ENCODE results near the gene LYPD6B.

Gene LYPD6B

GRCh38 chr2:149080971-149081370 is 42.5 kb downstream of the LYPD6B start:
- DNase-seq: peak; percentile 9

DNA sequence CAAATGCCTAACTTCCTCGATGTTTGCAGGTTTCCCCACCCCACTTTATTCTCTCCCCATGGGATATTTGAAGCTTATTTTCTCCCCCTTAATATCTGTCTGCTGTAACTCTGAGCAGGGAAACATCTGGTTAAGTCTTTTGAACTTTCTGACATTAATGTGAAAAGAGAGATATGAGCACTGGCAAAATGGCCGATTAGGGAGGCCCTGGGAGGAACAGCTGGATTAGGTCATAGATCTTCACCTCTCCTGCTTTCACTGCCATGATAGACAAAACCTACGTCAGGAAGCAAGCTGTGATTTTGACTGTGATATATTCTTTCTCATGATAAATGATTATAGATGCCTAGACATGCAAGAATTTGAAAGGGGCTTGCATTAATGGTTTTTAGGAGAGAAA is 43.6 kb downstream of the LYPD6B start:
- DNase-seq: peak; percentile 23

DNA sequence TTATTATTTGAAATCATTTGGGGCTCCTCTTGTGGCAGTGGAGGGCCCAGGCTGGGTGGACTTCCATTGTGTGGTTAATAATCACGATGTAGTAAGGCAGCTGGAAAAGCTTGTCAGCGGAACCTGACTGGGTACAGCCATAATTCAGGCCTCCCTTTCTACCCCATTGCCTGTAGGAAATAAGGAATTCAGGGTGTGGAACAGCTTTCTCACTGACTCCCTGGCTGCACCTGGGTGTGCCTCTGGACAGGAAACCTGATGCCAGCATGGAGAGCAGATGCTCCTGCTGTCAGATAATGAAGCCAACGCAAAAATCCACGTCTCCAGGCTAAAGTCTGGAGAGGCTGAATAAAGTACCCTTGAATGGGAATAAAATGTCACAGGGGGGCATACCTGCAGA is 44.2 kb downstream of the LYPD6B start:
- DNase-seq: no peak

DNA sequence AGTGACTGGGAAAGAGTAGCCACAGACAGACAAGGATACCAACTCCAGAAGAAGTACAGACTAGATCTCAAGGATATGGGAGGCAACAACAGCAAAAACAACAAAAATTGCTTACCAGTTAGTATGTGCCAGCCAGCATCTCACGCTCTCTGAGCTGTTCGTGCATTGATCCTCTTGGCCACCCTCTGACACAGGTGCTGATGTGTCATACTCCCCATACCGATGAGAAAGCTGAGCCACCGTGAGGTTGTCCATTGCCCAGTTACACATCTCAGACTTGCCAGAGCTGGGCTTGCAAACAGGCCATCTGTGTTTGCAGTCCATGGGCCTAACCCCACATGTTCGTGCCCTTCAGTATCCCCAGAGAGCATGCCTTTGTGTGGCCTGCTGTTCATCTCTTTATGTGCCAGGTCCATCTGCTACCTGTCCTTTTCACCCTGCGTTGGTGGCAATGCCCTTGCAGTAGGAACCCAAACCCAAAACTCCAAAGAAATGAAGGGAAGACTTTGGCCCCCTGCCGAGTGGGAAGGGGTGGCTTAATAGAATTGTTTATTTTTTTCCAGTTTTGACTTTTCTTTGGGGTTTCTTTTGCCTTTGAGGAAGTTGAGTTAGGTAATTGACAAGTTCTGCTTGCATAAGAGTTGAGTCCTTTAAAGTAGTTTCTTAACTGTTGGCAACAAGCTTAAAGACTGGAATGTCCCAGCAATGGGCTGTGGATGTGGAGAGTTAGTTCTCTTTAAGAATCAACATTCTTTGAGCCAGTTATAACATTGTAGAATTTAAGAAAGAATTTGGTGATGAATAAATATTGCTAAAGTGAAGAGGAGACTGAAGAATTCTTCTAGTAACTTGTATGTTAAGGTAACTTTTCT is 46.7 kb downstream of the LYPD6B start:
- DNase-seq: peak; percentile 83

DNA sequence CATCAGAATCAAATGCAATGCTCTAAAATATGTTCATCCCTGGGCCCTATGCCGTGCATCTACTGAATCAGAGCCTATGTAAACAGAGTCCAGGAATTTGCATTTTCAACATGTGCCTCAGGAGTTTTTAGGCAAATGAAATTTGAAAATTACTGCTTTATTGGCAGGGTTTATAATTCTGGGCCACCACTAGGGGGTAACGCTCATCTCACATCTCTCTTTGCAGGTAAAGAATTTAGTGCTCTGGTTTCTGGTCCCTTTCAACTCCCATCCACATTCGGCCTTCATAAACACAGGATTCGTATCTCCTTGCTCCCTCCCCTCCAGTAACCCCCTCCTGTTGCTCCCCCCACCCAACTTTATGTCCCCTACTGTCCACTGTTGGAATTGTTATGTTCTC is 49.3 kb downstream of the LYPD6B start:
- no peak for DNase-seq

- peak; percentile 15 for DNase-seq
Measured at GRCh38 chr2:149089068-149089467, 50.6 kb downstream of the LYPD6B start.

- DNase-seq: no peak
Measured at GRCh38 chr2:149090706-149091105, 52.2 kb downstream of the LYPD6B start.

DNA sequence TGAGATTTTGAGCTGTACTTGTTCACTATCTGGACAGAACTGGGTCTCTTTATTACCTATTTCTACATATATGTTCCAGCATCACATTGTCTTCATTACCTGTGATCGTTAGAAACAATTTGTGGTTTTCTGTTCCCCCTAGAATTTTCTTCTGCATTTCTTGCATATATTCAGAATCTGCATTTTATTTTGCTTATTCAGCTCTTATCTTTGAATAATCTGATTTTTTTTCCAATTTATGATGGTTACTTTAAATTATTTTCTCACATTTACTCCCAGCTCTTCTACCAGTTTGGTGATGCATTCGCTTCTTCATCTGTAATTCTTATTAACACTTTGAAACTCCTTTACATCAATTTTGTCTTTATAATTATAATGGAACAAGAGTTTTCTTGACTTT is 55.1 kb downstream of the LYPD6B start:
- no peak for DNase-seq

- DNase-seq: no peak
Measured at GRCh38 chr2:149094217-149095015, 55.9 kb downstream of the LYPD6B start.

GRCh38 chr2:149098701-149099100 is 60.2 kb downstream of the LYPD6B start:
- DNase-seq: no peak

GRCh38 chr2:149099298-149099697 is 60.8 kb downstream of the LYPD6B start:
- DNase-seq: no peak

DNA sequence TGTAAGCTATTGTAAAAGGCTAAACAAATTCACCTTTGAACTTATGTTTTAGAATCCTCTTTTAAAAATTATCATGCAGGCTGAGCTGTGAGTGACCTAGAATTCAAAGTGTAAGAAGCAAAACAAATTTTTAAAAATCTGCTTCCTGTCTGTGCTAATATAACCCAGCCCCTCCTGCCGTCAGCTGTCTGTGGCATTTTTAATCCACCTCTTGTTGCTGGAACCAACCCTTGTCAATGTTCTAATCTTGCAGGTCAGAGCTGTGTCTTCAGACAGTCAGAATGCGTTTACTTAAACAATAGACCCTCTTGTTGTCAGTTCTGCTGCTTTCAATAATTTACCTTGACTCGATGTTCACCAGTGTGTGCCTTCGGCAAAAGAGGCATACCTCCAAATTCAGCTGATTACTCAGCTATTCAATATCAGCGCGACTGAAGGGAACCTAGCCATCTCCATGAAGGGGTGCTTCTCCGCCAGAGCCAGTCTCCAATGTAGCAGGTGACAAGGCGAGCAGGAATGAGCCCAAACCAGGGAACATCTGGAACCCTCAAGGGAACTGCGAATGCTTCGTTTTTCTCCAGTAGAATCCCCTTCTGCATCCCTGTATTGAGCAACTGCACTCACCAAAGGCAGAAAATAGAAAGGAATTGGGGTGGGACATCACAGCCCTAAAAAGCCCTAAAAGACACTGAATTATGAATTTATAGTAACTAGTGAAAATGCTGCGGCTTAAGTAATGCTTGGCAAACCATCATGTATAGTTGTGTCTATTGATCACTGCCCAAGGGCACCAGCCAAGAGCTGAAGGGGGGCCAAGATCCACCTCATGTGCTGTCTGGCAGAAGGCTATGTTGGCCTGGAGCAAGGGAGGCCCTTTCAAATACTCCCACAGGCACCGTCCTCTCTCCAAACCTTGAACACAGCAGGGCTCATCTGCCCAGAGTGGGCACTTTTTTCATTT is 62.5 kb downstream of the LYPD6B start:
- no peak for DNase-seq

GRCh38 chr2:149101818-149102217 is 63.3 kb downstream of the LYPD6B start:
- no peak for DNase-seq

DNA sequence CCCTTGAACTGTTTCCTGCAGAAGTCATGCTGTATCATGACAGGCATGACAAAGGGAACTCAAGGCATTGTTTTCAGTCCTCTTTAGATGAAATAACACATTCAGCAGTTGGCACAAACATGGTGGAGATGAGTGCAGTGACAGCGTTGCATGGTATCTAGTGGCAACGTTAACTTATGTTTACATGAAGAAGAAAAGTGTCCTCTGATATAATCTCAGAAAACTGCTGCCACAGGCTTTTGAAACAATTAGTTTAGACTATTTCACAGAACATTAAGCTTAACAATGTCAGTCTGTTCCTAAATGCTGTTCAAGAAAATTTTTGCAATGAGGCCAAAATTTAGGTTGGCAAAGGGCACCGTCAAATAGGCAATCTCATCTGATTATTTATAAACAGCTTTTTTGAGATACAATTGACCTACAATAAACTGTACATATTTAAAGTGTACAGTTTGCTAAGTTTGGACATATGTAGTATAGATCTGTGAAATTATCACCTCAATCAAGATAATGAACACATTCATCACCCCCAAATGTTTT is 64.7 kb downstream of the LYPD6B start:
- no peak for DNase-seq

DNA sequence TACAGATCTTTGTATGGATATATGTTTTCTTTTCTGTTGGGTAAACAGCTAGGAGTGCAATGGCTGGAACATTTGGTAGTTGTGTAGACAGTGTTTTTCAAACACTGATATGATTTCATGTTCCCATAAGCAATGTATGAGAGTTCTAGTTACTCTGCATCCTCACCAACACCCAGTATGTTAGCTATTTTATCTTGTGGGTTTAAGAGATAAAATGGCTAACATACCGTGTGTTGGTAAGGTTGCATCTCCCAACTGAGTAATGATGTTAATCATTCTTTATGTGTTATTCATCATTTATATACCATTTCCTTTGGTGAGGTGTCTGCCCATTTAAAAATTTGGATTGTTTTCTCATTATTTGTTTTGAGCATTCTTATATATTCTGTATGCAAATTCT is 65.7 kb downstream of the LYPD6B start:
- no peak for DNase-seq

- DNase-seq: no peak
Measured at GRCh38 chr2:149112068-149112467, 73.6 kb downstream of the LYPD6B start.

DNA sequence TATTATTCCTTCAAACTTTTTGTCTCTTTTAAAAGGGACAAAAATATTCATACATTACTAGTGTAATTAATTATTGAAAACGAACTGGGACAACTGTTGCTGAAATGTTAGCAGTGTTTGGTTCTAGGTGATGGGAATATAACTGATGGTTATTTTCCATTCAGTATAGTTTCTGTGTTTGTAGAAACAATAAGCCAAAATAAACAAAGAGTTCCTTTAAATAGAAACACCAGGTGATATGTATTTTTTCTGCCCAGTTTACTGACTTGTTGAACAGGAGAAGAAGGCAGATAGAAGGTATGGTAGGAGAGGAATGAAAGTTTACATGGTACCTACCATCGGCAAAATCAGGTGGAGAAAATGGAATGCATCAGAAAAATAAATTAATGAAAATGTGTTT is 74.2 kb downstream of the LYPD6B start:
- no peak for DNase-seq

- no peak for DNase-seq
Measured at GRCh38 chr2:149115781-149116180, 77.3 kb downstream of the LYPD6B start.

DNA sequence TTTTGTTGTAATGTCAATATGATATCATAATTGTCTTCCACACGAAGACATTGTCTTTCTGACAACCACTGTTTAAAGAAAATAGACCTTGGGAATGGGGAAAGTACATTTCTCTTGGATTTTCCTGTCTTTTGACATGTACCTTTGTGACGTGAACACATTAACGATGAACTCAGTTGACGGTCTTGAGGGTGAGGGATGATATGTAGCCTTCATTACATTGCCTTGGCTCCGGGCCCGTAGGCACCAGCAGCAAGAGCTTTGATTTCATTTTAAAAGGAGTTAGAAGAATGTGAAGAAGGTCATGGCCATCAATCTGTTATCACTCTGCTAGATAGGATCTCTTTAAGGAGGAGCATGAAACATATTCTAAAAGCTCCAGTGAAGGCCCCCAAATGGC is 80.9 kb downstream of the LYPD6B start:
- no peak for DNase-seq

DNA sequence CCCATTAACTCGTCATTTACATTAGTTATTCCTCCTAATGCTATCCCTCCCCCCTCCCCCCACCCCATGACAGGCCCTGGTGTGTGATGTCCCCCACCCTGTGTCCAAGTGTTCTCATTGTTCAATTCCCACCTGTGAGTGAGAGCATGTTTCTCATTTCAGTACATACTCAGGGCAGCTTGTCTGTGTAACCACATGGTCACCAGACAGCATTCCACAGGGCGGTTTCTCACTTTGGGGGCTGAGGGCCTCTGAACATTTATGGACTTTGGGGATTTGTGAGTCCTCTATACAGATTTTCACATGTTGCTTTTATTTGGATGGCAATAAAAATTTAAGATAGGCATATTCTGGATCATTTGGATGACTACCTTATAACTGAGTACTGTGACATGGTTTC is 84.0 kb downstream of the LYPD6B start:
- no peak for DNase-seq

GRCh38 chr2:149125031-149125725 is 86.7 kb downstream of the LYPD6B start:
- no peak for DNase-seq

GRCh38 chr2:149129433-149129832 is 90.9 kb downstream of the LYPD6B start:
- DNase-seq: no peak

All from inflammatory macrophage treated with lipopolysaccharide for 4 hours (primary cell).